GM18526 (cell line): ENCODE results near the gene SNAP25.

Experiments used
- POLR2A ChIP-seq: IDR thresholded peaks from 3 replicates; pipeline ENCODE4 v1.6.1; 2011; ENCODE audit not compliant: insufficient read length; ENCODE audit errors: extremely low read depth

SNAP25 gene

GRCh38 chr20:10192171-10192570, 26.5 kb upstream of the SNAP25 start:
- TF ChIP-seq POLR2A, result no peak

GRCh38 chr20:10194166-10194565, 24.5 kb upstream of the SNAP25 start:
- no peak for TF ChIP-seq POLR2A

DNA sequence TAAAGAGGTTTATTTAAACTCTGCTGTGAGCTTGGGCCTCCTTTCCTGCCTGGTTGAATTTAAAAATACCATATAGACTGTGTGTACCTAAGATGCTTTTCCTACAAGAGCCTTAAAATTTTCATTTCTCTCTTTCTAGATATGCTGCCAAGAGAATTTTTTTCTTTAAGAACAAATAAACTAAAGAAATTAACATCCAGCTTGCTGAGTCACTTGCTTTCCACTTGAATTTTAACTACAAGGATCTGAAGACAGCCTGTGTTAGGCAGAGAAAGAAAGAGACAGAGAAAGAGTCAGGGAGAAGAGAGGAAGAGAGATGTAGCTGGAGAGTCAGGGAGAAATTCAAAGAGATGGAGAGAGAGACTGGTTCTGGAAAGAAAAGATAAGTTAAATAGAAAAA, 18.3 kb upstream of the SNAP25 start:
- TF ChIP-seq POLR2A, result no peak

GRCh38 chr20:10201321-10201870, 17.2 kb upstream of the SNAP25 start:
- TF ChIP-seq POLR2A, result no peak

DNA sequence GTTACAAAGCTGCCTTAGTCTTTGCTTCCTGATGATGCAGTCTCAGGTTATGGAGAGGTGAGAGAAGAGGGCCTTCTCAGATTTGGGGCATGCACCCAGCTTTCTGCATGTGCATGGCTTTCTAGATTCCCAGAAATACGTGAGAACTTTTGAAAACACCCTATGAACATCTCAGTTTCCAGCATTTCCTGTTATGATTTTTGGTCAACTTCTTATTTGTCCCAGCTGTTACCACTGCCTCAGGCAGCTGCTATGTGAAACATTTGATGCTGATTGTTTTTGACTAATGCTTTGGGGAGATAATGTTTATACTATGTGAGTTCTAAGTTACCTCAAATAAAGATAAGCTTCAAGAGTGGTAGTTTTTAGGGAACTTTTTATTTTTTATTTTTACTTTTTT, 9.5 kb upstream of the SNAP25 start:
- TF ChIP-seq POLR2A, result no peak

GRCh38 chr20:10213526-10213925, 5.1 kb upstream of the SNAP25 start:
- TF ChIP-seq POLR2A, result no peak

- no peak for TF ChIP-seq POLR2A
Measured at GRCh38 chr20:10216146-10216791, 2.4 kb upstream of the SNAP25 start.

DNA sequence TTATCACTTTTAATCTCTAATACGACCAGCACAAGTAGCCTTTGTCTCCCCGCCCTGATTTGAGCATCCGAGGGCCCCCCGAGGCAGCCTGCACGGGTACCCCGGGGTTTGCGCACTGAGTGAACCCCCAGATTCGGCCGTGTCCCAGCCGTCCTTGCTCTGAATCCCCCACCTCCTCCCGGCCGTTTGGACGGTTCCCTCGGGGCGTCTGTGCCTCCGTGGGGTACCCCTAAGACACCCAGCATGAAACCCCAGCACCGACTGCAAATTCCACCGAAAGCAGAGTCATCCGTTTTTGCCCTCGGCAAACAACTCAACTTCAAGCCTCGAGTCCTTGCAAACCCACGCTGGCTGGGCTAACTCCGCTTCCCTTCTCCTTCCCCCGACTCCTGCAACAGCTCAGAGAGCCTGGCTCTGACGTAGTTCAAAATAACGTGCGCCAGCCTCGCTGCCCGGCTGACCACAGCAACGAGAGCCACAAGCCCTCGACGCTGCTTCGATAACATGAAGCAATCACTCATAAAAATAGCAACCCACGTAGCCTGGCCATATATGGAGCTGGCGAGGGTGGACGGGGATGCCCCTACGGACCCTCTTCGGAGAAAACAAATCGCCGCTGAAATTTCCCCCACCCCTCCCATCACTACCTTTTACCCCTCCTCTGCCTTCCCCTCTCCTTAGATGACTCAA, 764 bp upstream of the SNAP25 start:
- TF ChIP-seq POLR2A, result no peak

DNA sequence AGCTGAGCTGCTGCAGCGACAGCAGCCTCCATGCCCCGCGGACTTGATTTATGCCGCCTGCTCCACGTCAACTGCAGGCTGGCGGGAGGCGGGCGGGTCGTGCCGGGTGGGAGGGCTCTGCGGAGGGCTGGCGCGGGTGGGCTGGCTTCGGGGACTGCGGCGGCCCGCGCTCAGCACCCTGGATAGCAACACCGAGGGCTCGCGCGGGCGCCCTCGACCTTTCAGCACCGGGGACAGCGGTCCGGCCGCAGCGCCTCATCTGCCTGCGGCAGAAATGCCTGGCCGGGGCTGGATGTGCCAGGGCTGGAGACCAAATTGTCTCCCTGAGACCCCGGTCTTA, 792 bp downstream of the SNAP25 start:
- no peak for TF ChIP-seq POLR2A

DNA sequence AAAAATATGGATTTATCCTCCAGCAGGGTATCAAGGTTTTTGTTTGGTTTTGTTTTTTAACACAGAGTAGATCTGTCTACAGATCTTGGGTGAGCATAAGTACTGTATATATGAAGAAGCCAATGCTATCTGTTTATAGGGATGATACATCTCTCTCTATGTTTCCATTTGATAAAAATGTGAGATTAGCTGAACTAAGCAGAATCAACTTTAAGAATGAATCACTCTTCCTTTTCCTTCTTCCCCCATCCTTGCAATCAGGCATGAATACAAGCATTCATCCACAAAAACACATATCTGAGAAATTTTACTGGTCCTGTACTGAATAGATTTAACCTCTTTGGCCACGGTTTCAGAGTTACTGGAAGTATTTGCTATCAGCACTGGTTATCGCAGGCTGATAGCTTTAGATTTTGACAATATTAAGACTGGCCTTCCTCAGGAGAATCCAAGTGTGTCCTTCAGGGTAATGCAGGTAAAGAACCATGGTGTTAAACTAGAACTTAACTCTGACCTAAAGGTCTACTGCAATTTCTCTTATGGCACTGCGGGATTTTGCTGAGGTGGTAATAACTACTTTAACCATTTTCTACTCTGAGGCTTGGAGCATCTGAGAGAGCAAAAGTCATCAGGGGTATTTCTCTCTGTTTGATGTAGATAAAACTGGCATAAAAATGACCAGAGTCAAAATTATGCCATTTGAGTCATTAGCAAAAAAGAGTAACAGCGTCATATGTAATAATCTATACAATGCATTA, 1.5 kb downstream of the SNAP25 start:
- no peak for TF ChIP-seq POLR2A

GRCh38 chr20:10221021-10221420, 2.4 kb downstream of the SNAP25 start:
- TF ChIP-seq POLR2A, result no peak

- no peak for TF ChIP-seq POLR2A
Measured at GRCh38 chr20:10225439-10226060, 6.9 kb downstream of the SNAP25 start.

DNA sequence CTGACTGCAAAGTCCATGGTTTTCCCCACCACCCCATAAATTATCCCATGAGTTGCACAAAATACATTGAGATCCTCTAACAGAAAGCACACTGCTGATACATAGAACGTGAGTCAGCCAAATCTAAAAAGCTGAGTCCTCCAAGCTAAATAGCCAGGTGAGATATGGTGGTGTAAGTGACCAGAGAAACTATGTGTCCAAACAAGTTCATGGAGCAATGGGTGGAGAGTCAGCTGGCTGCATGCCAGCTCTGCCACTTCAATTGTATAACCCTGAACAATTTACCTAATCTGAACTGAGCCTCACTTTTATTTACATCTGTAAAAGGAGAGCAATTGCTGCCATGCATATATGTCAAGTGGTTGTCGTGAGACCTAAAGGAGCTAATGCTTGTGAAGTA, 9.7 kb downstream of the SNAP25 start:
- TF ChIP-seq POLR2A, result no peak

DNA sequence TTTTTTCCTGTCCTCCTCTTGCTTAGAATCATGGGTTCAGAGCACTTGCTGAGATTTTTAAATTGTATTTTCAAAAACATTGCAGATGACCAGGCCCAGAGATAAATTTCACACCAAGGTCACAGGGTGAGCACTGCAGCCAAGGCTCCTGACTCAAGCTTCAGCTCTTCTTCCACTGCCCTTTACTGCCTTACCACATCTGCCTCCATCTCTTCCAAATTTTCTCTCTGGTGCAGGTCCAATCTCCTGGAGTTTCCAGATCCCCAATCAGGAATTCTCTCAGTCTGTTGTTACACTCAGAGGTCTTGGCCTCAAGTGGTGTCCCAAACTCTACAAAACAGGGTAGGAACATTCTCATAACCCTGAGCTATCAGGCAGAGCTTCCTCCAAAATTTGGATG, 12.7 kb downstream of the SNAP25 start:
- no peak for TF ChIP-seq POLR2A

- TF ChIP-seq POLR2A, result no peak
Measured at GRCh38 chr20:10236540-10237533, 18.2 kb downstream of the SNAP25 start.

GRCh38 chr20:10239954-10240353, 21.3 kb downstream of the SNAP25 start:
- TF ChIP-seq POLR2A, result no peak
